H9 (cell line): ENCODE measurements around the gene ENPP6. TPM values are rescaled to one million over a fixed set of nuclear protein-coding genes. Genes with fewer than 3 reads are reported as not detected.

Source experiments
- DNase-seq: peaks from one replicate; pipeline ENCODE4 v3.0.0-alpha.2; 2017
- H2AFZ ChIP-seq: one replicate; pipeline ENCODE4 v1.6.1; 2013; ENCODE audit warnings: mild to moderate bottlenecking, low read length, control low read depth, moderate library complexity
- H2AK5ac ChIP-seq: 2 replicates; pipeline ENCODE4 v1.6.1; 2013; ENCODE audit warnings: low read length, control low read depth, mixed read lengths; ENCODE audit not compliant: insufficient read length
- H2BK120ac ChIP-seq: one replicate; pipeline ENCODE4 v1.6.1; 2013; ENCODE audit warnings: low read depth, mild to moderate bottlenecking, low read length, control low read depth, inconsistent platforms; ENCODE audit not compliant: poor library complexity, severe bottlenecking
- H2BK12ac ChIP-seq: 2 replicates; pipeline ENCODE4 v1.6.1; 2013; ENCODE audit warnings: low read length, control low read depth, mixed read lengths, low read depth; ENCODE audit not compliant: insufficient read length
- H2BK15ac ChIP-seq: 2 replicates; pipeline ENCODE4 v1.6.1; 2013; ENCODE audit warnings: low read depth, low read length, control low read depth
- H2BK20ac ChIP-seq: one replicate; pipeline ENCODE4 v1.6.1; 2013; ENCODE audit warnings: low read depth, mild to moderate bottlenecking, low read length, control low read depth, inconsistent platforms; ENCODE audit not compliant: poor library complexity, severe bottlenecking
- H2BK5ac ChIP-seq: 2 replicates; pipeline ENCODE4 v1.6.1; 2013; ENCODE audit warnings: low read length, control low read depth, mixed read lengths; ENCODE audit not compliant: insufficient read length
- H3K14ac ChIP-seq: 2 replicates; pipeline ENCODE4 v1.6.1; 2013; ENCODE audit warnings: low read length, control low read depth; ENCODE audit not compliant: insufficient read depth
- H3K18ac ChIP-seq: 2 replicates; pipeline ENCODE4 v1.6.1; 2013; ENCODE audit warnings: low read depth, mild to moderate bottlenecking, mixed read lengths, low read length, control low read depth; ENCODE audit not compliant: insufficient read length
- H3K23ac ChIP-seq: 2 replicates; pipeline ENCODE4 v1.6.1; 2013; ENCODE audit warnings: low read length, control low read depth, mixed read lengths, low read depth; ENCODE audit not compliant: insufficient read length
- H3K23me2 ChIP-seq: 2 replicates; pipeline ENCODE4 v1.6.1; 2013; ENCODE audit warnings: low read depth, mild to moderate bottlenecking, mixed read lengths, low read length, control low read depth; ENCODE audit not compliant: insufficient read length, poor library complexity, severe bottlenecking
- H3K27ac ChIP-seq: 2 replicates; pipeline ENCODE4 v1.5.1; 2013; ENCODE audit warnings: low read length, control low read depth, mixed read lengths, low read depth; ENCODE audit not compliant: insufficient read length
- H3K27me3 ChIP-seq: 2 replicates; pipeline ENCODE4 v1.6.1; 2013; ENCODE audit warnings: low read length, control low read depth, inconsistent platforms; ENCODE audit not compliant: insufficient read depth
- H3K4ac ChIP-seq: 2 replicates; pipeline ENCODE4 v1.6.1; 2013; ENCODE audit warnings: low read depth, mild to moderate bottlenecking, control low read depth, inconsistent platforms, low read length, moderate library complexity
- H3K4me1 ChIP-seq: 2 replicates; pipeline ENCODE4 v1.6.1; 2013; ENCODE audit warnings: low read length, control low read depth, inconsistent platforms; ENCODE audit not compliant: insufficient read depth
- H3K4me2 ChIP-seq: 2 replicates; pipeline ENCODE4 v1.6.1; 2013; ENCODE audit warnings: low read length, control low read depth, mixed read lengths; ENCODE audit not compliant: insufficient read length, insufficient read depth
- H3K56ac ChIP-seq: 2 replicates; pipeline ENCODE4 v1.6.1; 2013; ENCODE audit warnings: low read depth, mild to moderate bottlenecking, mixed read lengths, low read length, control low read depth; ENCODE audit not compliant: insufficient read length
- H3K79me1 ChIP-seq: 2 replicates; pipeline ENCODE4 v1.6.1; 2013; ENCODE audit warnings: low read depth, mild to moderate bottlenecking, moderate library complexity, low read length, control low read depth, inconsistent platforms; ENCODE audit not compliant: insufficient read depth, poor library complexity, severe bottlenecking
- H3K79me2 ChIP-seq: 2 replicates; pipeline ENCODE4 v1.6.1; 2013; ENCODE audit warnings: low read length, control low read depth, inconsistent platforms; ENCODE audit not compliant: insufficient read depth
- H3K9ac ChIP-seq: 2 replicates; pipeline ENCODE4 v1.6.1; 2013; ENCODE audit warnings: low read length, control low read depth, mixed read lengths; ENCODE audit not compliant: insufficient read length; ENCODE audit errors: extremely low read depth
- H3K9me3 ChIP-seq: one replicate; pipeline ENCODE4 v1.6.1; 2013; ENCODE audit warnings: low read depth, low read length, inconsistent platforms; ENCODE audit not compliant: control insufficient read depth
- H3T11ph ChIP-seq: one replicate; pipeline ENCODE4 v1.6.1; 2013; ENCODE audit warnings: mild to moderate bottlenecking, low read length, control low read depth, inconsistent platforms
- H4K20me1 ChIP-seq: one replicate; pipeline ENCODE4 v1.6.1; 2013; ENCODE audit not compliant: control insufficient read depth, insufficient read length, insufficient read depth
- H4K5ac ChIP-seq: 2 replicates; pipeline ENCODE4 v1.6.1; 2013; ENCODE audit warnings: low read depth, mild to moderate bottlenecking, mixed read lengths, low read length, control low read depth; ENCODE audit not compliant: insufficient read length
- H4K8ac ChIP-seq: replicated peaks from 2 replicates; pipeline ENCODE4 v1.6.1; 2013; ENCODE audit warnings: low read length, control low read depth, mixed read lengths, low read depth; ENCODE audit not compliant: insufficient read length
- H4K91ac ChIP-seq: 2 replicates; pipeline ENCODE4 v1.6.1; 2013; ENCODE audit warnings: low read depth, mild to moderate bottlenecking, moderate library complexity, mixed read lengths, low read length, control low read depth; ENCODE audit not compliant: insufficient read length
- H3K27ac Mint-ChIP-seq, 3 experiments: 2 replicates in 2 of 3; 3 replicates in 1 of 3; pipeline ENCODE4 v1.8.0; 2020 to 2021; ENCODE audit warnings: mixed read lengths in 3 of 3, mild to moderate bottlenecking in 1 of 3, moderate library complexity in 1 of 3
- H3K27me3 Mint-ChIP-seq: 2 replicates; pipeline ENCODE4 v1.8.0; 2021; ENCODE audit warnings: low read depth, mild to moderate bottlenecking, moderate library complexity, mixed read lengths
- H3K36me3 Mint-ChIP-seq, 3 experiments: 2 replicates in 2 of 3; 3 replicates in 1 of 3; pipeline ENCODE4 v1.8.0; 2020 to 2021; ENCODE audit warnings: low read depth in 3 of 3, mixed read lengths in 3 of 3; ENCODE audit not compliant: insufficient read depth in 1 of 3
- H3K4me1 Mint-ChIP-seq, 2 experiments: 2 replicates each; pipeline ENCODE4 v1.8.0; 2020; ENCODE audit warnings: mixed read lengths in 2 of 2
- H3K4me3 Mint-ChIP-seq, 2 experiments: 2 replicates in 1 of 2; 3 replicates in 1 of 2; pipeline ENCODE4 v1.8.0; 2020 to 2021; ENCODE audit warnings: mild to moderate bottlenecking in 2 of 2, mixed read lengths in 2 of 2, moderate library complexity in 1 of 2
- H3K9me3 Mint-ChIP-seq, 2 experiments: 2 replicates in 1 of 2; 3 replicates in 1 of 2; pipeline ENCODE4 v1.8.0; 2020; ENCODE audit warnings: mild to moderate bottlenecking in 2 of 2, mixed read lengths in 2 of 2, moderate library complexity in 1 of 2
- whole genome bisulfite sequencing: extraction: QIAGEN DNeasy Blood & Tissue Kit; methylation state at CpG from one replicate; pipeline ENCODE4 v1.1.7; 2013; ENCODE audit warnings: missing lambda C conversion rate, low lambda C conversion rate, mixed read lengths; ENCODE audit not compliant: insufficient read length; ENCODE audit errors: extremely low coverage; 5-methylcytosine and 5-hydroxymethylcytosine counted together
- total RNA-seq: library from RNA; stranded (reverse); gene quantifications from 2 replicates; pipeline ENCODE4 v1.2.1, GENCODE V29; 2021
- TF ChIP-seq, protein P1 (sequence below): fragments of 200-600 bp; sonication (generic); conservative IDR thresholded peaks from 3 replicates; pipeline ENCODE4 v1.8.0; 2021; ENCODE audit warnings: antibody characterized with exemption, mild to moderate bottlenecking

ENPP6 gene
- total RNA-seq, 1 experiment from 2014 or later, result not detected

GRCh38 chr4:184188443-184189400, 29.0 kb downstream of the ENPP6 start:
- peak overlapping the region; percentile 19; the same call in 1 of the 2 replicates for H3K14ac ChIP-seq
- H2AK5ac ChIP-seq, result no peak overlapping the region
- no peaks in the 10 kb centered on the region for H3K79me2 ChIP-seq
- H3K27me3 Mint-ChIP-seq, result peaks cover 2% of the 10 kb centered on the region; the same call in 1 of the 2 replicates
- no peak overlapping the region for H2BK20ac ChIP-seq
- no peak overlapping the region for H2AFZ ChIP-seq
- H2BK12ac ChIP-seq, result no peak overlapping the region
- no peaks in the 10 kb centered on the region for H3K4me1 ChIP-seq
- no peak overlapping the region for H3K27ac ChIP-seq
- no peak overlapping the region for H2BK15ac ChIP-seq
- no peak overlapping the region for H3K9ac ChIP-seq
- H3T11ph ChIP-seq, result no peak overlapping the region
- no peak overlapping the region for H3K23ac ChIP-seq
- TF ChIP-seq, protein P1, sequence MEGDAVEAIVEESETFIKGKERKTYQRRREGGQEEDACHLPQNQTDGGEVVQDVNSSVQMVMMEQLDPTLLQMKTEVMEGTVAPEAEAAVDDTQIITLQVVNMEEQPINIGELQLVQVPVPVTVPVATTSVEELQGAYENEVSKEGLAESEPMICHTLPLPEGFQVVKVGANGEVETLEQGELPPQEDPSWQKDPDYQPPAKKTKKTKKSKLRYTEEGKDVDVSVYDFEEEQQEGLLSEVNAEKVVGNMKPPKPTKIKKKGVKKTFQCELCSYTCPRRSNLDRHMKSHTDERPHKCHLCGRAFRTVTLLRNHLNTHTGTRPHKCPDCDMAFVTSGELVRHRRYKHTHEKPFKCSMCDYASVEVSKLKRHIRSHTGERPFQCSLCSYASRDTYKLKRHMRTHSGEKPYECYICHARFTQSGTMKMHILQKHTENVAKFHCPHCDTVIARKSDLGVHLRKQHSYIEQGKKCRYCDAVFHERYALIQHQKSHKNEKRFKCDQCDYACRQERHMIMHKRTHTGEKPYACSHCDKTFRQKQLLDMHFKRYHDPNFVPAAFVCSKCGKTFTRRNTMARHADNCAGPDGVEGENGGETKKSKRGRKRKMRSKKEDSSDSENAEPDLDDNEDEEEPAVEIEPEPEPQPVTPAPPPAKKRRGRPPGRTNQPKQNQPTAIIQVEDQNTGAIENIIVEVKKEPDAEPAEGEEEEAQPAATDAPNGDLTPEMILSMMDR, result no peak
- no peak overlapping the region for H2BK120ac ChIP-seq
- peaks cover 6% of the 10 kb centered on the region for H3K9me3 ChIP-seq
- H3K4me2 ChIP-seq, result no peak overlapping the region
- H3K18ac ChIP-seq, result no peak overlapping the region
- no peak overlapping the region for H3K4me3 Mint-ChIP-seq
- DNase-seq, result no peak
- H3K27ac Mint-ChIP-seq, result no peak overlapping the region
- peaks cover 1 to 2% of the 10 kb centered on the region in 2 experiments for H3K4me1 Mint-ChIP-seq
- no peaks in the 10 kb centered on the region for H3K27me3 ChIP-seq
- H3K36me3 Mint-ChIP-seq, result peaks cover 3 to 6% (median 4%) of the 10 kb centered on the region in 3 experiments; a peak in 6 of 7 replicates
- H3K56ac ChIP-seq, result no peak overlapping the region
- no peak overlapping the region for H2BK5ac ChIP-seq
- no peaks in the 10 kb centered on the region for H3K23me2 ChIP-seq
- no peaks in the 10 kb centered on the region for H4K20me1 ChIP-seq
- WGBS, result no CpG with 5 or more reads among the region's 12 CpGs
- peaks cover 4 to 7% of the 10 kb centered on the region in 2 experiments for H3K9me3 Mint-ChIP-seq
- no peak overlapping the region for H3K4ac ChIP-seq
- H4K5ac ChIP-seq, result no peak overlapping the region
- no peak overlapping the region for H4K91ac ChIP-seq
- no peaks in the 10 kb centered on the region for H3K79me1 ChIP-seq
- H4K8ac ChIP-seq, result no peak overlapping the region
